Gastrocnemius medialis (tissue), 4 donors: Measurements from ENCODE around the gene KRAS. TPM values are rescaled to one million over a fixed set of nuclear protein-coding genes. Genes with fewer than 3 reads are reported as not detected.

Experiments used
- ATAC-seq, 2 donors: fragments of 150-250 bp; one replicate each; pipeline ENCODE4 v1.9.1; 2016
- DNase-seq, 2 donors: peaks; one replicate each; pipeline ENCODE4 v3.0.0-alpha.2; 2019
- H3K27ac ChIP-seq, 4 donors: fragments of 200-600 bp; sonication (generic); 1 replicate in 1 of 4; 2 replicates in 3 of 4; pipeline ENCODE4 v1.5.1; 2016 to 2018; ENCODE audit warnings: mild to moderate bottlenecking in 2 of 4, moderate library complexity in 1 of 4
- H3K27me3 ChIP-seq, 3 donors: fragments of 200-600 bp; sonication (generic) in 2 of 3; 1 replicate in 1 of 3; 2 replicates in 2 of 3; pipeline versions ENCODE4 v1.5.1 to v1.6.0; 2016 to 2019; ENCODE audit warnings: mild to moderate bottlenecking in 1 of 3, moderate library complexity in 1 of 3
- H3K36me3 ChIP-seq, 2 donors: fragments of 200-600 bp; sonication (generic) in 1 of 2; one replicate each; pipeline ENCODE4 v1.5.1; 2017 to 2018
- H3K4me1 ChIP-seq, 2 donors: fragments of 200-600 bp; sonication (generic) in 1 of 2; one replicate each; pipeline ENCODE4 v1.5.1; 2016 to 2017; ENCODE audit warnings: mild to moderate bottlenecking in 2 of 2
- H3K4me3 ChIP-seq, 4 donors: fragments of 200-600 bp; sonication (generic) in 3 of 4; 1 replicate in 1 of 4; 2 replicates in 3 of 4; pipeline ENCODE4 v1.5.1; 2016 to 2019; ENCODE audit warnings: mild to moderate bottlenecking in 2 of 4
- H3K9me3 ChIP-seq, 3 donors: fragments of 200-600 bp; sonication (generic) in 2 of 3; 1 replicate in 1 of 3; 2 replicates in 2 of 3; pipeline ENCODE4 v1.5.1; 2016 to 2019
- CTCF ChIP-seq, 5 experiments: fragments of 450-650 bp in 3 of 5; fragments of 200-600 bp in 2 of 5; sonication (generic) in 2 of 5; IDR thresholded peaks in 4 of 5; conservative IDR thresholded peaks in 1 of 5; 1 replicate in 4 of 5; 2 replicates in 1 of 5; pipeline ENCODE4 v1.5.1; 2016 to 2019; ENCODE audit warnings: antibody characterized with exemption in 5 of 5, mild to moderate bottlenecking in 3 of 5, moderate library complexity in 3 of 5
- POLR2A ChIP-seq, 2 donors: fragments of 450-650 bp; IDR thresholded peaks; one replicate each; pipeline ENCODE4 v1.6.1; 2017; ENCODE audit warnings: antibody characterized with exemption in 2 of 2, mild to moderate bottlenecking in 2 of 2, moderate library complexity in 2 of 2
- in situ Hi-C, 4 donors: fragments of 200-750 bp; cut with MboI; loops; one replicate each; pipeline versions ENCODE4 v1.15.0 to v1.8.0; 2017; ENCODE audit warnings: low sequenced_read_pairs in 4 of 4
- intact Hi-C: fragments of 100-400 bp; cut with DNase I; formaldehyde crosslinking; loops from one replicate; pipeline ENCODE4 v1.15.1; 2023; ENCODE audit warnings: low total_unique reads
- total RNA-seq, 4 donors: library from RNA; depleted of rRNA; stranded (reverse); fragments of >200 nt; gene quantifications; one replicate each; pipeline versions ENCODE4 v1.1.0 to v1.2.3, GENCODE V29; 2016

KRAS gene
- total RNA-seq, 4 donors from 2014 or later = 7.0 to 9.5 (median 8.0) TPM

GRCh38 chr12:25200703-25201102 lies 50.0 kb downstream of the KRAS start:
- intact Hi-C loops = no loop called here
- peaks cover 0 to 14% of the 10 kb centered on the region in 2 donors for H3K36me3 ChIP-seq
- in situ Hi-C loops = loop anchor here in 1 of 4 donors (5.0 kb wide), 1 partner anchor 47 kb away; no protein-coding TSS in a partner anchor
- H3K9me3 ChIP-seq = no peaks in the 10 kb centered on the region
- TF ChIP-seq POLR2A (IDR thresholded peaks at IDR 0.05) = no peak
- peaks cover 16 to 23% of the 10 kb centered on the region in 2 donors for H3K4me1 ChIP-seq
- H3K27ac ChIP-seq = no peak overlapping the region
- no peak for ATAC-seq
- DNase-seq = no peak
- H3K27me3 ChIP-seq = no peaks in the 10 kb centered on the region
- no peak overlapping the region for H3K4me3 ChIP-seq

GRCh38 chr12:25197608-25198007 lies 53.1 kb downstream of the KRAS start:
- H3K4me3 ChIP-seq = no peak overlapping the region

GRCh38 chr12:25195056-25195971 lies 55.4 kb downstream of the KRAS start, which contains the start of the genes DNAI7 and ETFRF1:
Gene DNAI7, minus strand, starts transcription at chr12:25195160. Its CDS starts 82 bp downstream, at chr12:25195078.
Gene ETFRF1, plus strand, starts transcription at chr12:25195237. Its CDS starts 8,720 bp downstream, at chr12:25203957.
- peak within 1 kb of the TSS; percentile 90 to 97 (median 92) for H3K27ac ChIP-seq
- intact Hi-C loops (loop anchor here (2.0 to 10.0 kb wide), 2 partner anchors 55 to 1829 kb away; partner anchors contain the start of genes KRAS and MED21), in situ Hi-C loops (loop anchor here in 1 of 4 donors (10.0 kb wide), 1 partner anchor 49 kb away; no protein-coding TSS in a partner anchor)
- peak; percentile 93 to 95 for DNase-seq
- H3K4me3 ChIP-seq = peak within 1 kb of the TSS; percentile 74 to 97 (median 78)
- peaks cover 18 to 27% of the 10 kb centered on the region in 2 donors for H3K4me1 ChIP-seq
- H3K9me3 ChIP-seq = no peaks in the 10 kb centered on the region
- TF ChIP-seq POLR2A (IDR thresholded peaks at IDR 0.05) (peak; percentile 78 to 91), CTCF (IDR thresholded peaks at IDR 0.05 in 4 of 5, conservative IDR thresholded peaks at IDR 0.05 in 1 of 5) (no peak)
- no peaks in the 10 kb centered on the region for H3K36me3 ChIP-seq
- no peaks in the 10 kb centered on the region for H3K27me3 ChIP-seq
- ATAC-seq = peak; percentile 96 to 97

More at GRCh38 chr12:25197608-25198007, 53.1 kb downstream of the KRAS start:
- intact Hi-C loops (loop anchor here (10.0 kb wide), 1 partner anchor 1827 kb away; the partner anchor contains the start of gene MED21), in situ Hi-C loops (loop anchor here in 1 of 4 donors (10.0 kb wide), 1 partner anchor 47 kb away; no protein-coding TSS in a partner anchor)
- no peak for DNase-seq
- no peaks in the 10 kb centered on the region for H3K9me3 ChIP-seq
- H3K27me3 ChIP-seq = no peaks in the 10 kb centered on the region
- H3K36me3 ChIP-seq = no peaks in the 10 kb centered on the region
- peaks cover 18 to 27% of the 10 kb centered on the region in 2 donors for H3K4me1 ChIP-seq
- no peak overlapping the region for H3K27ac ChIP-seq
- ATAC-seq = no peak
- TF ChIP-seq POLR2A (IDR thresholded peaks at IDR 0.05) = no peak
- TF ChIP-seq CTCF (IDR thresholded peaks at IDR 0.05 in 4 of 5, conservative IDR thresholded peaks at IDR 0.05 in 1 of 5) = no peak

- Histone ChIP-seq H3K9me3 (no peaks in the 10 kb centered on the region), H3K27ac (peak overlapping the region; percentile 90 to 97 (median 92)), H3K4me1 (peaks cover 18 to 27% of the 10 kb centered on the region in 2 donors), H3K36me3 (no peaks in the 10 kb centered on the region), H3K4me3 (peak overlapping the region; percentile 74 to 97 (median 78)), H3K27me3 (no peaks in the 10 kb centered on the region)
- intact Hi-C loops (loop anchor here (2.0 to 10.0 kb wide), 2 partner anchors 56 to 1830 kb away; partner anchors contain the start of genes KRAS and MED21), in situ Hi-C loops (loop anchor here in 1 of 4 donors (10.0 kb wide), 1 partner anchor 50 kb away; no protein-coding TSS in a partner anchor)
- no peak for DNase-seq
- ATAC-seq = peak in 1 of 2 donors; percentile 8
- TF ChIP-seq POLR2A (IDR thresholded peaks at IDR 0.05) = no peak
- no peak for TF ChIP-seq CTCF (IDR thresholded peaks at IDR 0.05 in 4 of 5, conservative IDR thresholded peaks at IDR 0.05 in 1 of 5)
Observed at GRCh38 chr12:25194722-25195055, 56.0 kb downstream of the KRAS start.
